Measurements from ENCODE around the gene RYR1.

- TF ChIP-seq POLR2A (IDR thresholded peaks at IDR 0.05): no peak
- TF ChIP-seq, protein P1, sequence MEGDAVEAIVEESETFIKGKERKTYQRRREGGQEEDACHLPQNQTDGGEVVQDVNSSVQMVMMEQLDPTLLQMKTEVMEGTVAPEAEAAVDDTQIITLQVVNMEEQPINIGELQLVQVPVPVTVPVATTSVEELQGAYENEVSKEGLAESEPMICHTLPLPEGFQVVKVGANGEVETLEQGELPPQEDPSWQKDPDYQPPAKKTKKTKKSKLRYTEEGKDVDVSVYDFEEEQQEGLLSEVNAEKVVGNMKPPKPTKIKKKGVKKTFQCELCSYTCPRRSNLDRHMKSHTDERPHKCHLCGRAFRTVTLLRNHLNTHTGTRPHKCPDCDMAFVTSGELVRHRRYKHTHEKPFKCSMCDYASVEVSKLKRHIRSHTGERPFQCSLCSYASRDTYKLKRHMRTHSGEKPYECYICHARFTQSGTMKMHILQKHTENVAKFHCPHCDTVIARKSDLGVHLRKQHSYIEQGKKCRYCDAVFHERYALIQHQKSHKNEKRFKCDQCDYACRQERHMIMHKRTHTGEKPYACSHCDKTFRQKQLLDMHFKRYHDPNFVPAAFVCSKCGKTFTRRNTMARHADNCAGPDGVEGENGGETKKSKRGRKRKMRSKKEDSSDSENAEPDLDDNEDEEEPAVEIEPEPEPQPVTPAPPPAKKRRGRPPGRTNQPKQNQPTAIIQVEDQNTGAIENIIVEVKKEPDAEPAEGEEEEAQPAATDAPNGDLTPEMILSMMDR (IDR thresholded peaks at IDR 0.05): no peak
These were observed 16.3 kb upstream of the RYR1 start for GRCh38 chr19:38417146-38417543.

Measured in body of pancreas (tissue), 4 donors.